ENCODE data around the gene PBRM1. TPM values are rescaled to one million over a fixed set of nuclear protein-coding genes. Genes with fewer than 3 reads are reported as not detected.

Gene PBRM1
- total RNA-seq, 1 experiment from 2014 or later = 4.4 TPM

DNA sequence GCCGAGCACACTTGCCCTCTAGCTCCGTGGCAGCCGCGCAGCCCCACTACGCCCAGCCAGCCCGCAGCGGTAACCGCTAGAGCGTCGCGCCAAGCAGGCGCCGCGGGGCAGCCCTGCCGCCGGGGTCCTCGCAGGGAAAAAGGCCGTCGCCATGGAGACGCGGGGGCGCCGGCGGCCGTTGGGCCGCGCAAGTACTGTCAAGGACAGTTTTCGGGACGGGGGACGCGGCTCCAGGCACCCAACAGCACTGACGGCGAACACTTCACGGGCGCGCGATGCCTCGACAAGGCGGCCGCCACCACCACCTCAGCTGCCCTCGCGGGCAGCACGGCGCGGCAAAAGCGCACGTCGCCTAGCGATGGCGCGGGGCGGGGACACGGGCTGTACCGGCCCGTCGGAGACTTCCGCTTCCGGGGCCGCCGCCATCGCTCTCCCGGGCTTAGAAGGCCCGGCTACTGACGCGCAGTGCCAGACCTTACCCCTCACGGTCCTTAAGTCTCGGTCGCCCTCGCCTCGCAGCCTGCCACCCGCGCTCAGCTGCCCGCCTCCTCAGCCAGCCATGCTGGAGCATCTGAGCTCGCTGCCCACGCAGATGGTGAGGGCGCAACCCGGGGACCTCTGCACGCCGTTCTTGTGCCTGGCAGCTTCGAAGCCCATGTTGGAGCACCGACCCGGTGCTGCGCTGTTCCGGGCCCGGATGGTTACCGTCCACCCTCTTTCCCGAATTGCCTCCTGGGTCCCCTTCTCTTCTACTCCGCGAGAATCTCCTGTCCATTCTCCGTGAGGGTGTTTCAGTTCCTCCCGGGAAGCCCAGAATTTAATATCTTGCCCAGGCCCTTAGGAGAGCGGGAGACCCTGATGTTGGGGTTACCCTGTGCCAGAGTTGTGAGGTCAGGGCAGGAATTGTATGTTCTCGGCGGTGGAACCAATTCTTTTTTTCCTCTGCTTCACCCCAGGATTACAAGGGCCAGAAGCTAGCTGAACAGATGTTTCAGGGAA, 20.3 kb upstream of the PBRM1 start, which contains the start of the genes GLT8D1 and SPCS1:
Gene GLT8D1, minus strand, starts transcription at position 104 of the 999 bp plus-strand sequence. CDS start 5,331 bp downstream, outside the sequence.
Gene SPCS1, plus strand, starts transcription at position 419 of the 999 bp plus-strand sequence. Its CDS starts 141 bp downstream, at position 560.
- DNase-seq (ENCODE audit: low read depth) = peak; percentile 83
- in situ Hi-C loops (cut with HindIII; ENCODE audit: low pct_unique_long_range_greater_than_20kb, low sequenced_read_pairs) = no loop called here

DNA sequence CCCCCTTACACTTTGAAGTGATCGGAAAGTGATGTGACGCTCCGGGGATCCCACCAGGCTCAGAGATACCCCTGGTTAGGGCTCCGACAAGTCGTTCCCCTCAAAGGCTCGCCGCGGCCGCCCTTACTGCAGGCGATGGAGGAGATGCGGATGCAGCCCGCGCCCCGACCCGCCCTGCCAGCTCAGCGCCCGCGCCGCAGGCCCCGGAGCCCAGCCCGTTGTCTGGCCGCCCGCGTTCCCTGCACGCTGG, 19.6 kb upstream of the PBRM1 start:
- in situ Hi-C loops (cut with HindIII; ENCODE audit: low pct_unique_long_range_greater_than_20kb, low sequenced_read_pairs) = no loop called here
- no peak for DNase-seq (ENCODE audit: low read depth)

DNA sequence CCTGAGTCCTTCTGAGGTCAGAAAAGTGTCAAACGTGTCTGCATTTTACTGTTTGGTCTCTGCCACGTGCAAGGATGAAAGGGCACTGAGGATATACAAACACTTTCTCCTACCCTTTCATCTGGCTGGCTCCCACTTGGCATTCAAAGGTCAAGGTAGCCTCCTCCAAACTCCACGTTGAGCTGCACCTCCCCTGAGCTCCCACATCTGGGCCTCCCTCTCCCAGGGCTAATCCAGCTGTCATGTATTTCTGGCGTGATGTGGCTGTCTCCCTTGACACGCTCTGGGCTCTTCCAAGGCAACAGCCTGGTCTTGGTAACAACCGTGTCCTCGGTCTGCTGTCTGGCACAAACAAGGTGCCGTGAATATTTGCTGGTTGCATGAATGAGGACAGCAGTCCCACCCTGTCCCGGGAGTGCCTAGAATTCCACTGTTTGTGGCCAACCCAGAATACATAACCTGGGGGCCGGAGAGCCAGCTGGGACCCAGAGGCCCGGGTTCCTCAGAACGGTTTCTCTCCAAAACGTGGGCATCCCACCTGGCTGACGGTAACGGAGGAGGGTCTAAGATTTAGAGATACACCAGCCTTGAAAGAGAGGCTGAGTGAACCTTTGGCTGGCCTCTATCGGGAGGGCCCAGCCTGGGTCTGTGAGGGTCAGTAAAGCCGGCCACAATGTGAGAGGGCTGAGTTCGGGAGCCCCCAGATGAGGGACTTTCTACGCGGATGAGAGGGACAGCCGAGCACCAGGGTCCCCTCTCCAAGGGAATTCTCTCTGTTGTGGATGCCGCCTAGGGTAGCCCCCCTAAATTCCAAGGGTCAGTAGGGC, 19.1 kb upstream of the PBRM1 start:
- DNase-seq (ENCODE audit: low read depth) = peak; percentile 39
- in situ Hi-C loops (cut with HindIII; ENCODE audit: low pct_unique_long_range_greater_than_20kb, low sequenced_read_pairs) = no loop called here

DNA sequence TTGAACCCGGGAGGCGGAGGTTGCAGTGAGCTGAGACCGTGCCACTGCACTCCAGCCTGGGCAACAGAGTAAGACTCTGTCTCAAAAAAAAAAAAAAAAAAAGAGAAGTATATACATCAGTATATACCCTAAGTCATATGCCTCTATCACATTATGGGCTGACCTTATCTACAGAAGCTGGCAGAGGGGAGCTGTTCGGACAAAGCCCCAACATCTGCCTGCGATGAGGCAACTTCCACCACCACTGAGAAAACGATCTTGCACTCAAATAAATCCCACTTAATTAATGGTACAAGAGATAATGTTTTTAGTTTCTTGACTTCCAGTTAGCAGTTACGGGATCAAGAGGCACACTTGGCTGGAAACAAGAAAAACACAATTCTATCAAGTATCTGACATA, 17.6 kb upstream of the PBRM1 start:
- in situ Hi-C loops (cut with HindIII; ENCODE audit: low pct_unique_long_range_greater_than_20kb, low sequenced_read_pairs) = no loop called here
- DNase-seq (ENCODE audit: low read depth) = no peak

DNA sequence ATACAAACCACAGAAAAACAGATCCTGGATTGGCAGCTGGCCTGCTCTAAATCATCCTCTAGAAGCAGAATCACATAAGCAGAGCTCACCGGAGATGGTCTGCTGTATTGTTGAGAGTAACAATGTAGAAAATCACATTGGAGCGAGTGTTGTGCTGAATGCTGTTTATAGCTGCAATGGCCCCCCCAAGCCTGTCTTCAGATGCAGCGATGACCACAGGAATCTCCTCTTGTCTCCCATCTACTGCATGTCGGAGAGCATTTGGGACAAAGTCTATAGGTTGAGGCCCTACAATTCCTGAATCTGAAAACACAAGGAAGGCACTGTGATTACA, 11.9 kb upstream of the PBRM1 start:
- in situ Hi-C loops (cut with HindIII; ENCODE audit: low pct_unique_long_range_greater_than_20kb, low sequenced_read_pairs) = no loop called here
- no peak for DNase-seq (ENCODE audit: low read depth)

DNA sequence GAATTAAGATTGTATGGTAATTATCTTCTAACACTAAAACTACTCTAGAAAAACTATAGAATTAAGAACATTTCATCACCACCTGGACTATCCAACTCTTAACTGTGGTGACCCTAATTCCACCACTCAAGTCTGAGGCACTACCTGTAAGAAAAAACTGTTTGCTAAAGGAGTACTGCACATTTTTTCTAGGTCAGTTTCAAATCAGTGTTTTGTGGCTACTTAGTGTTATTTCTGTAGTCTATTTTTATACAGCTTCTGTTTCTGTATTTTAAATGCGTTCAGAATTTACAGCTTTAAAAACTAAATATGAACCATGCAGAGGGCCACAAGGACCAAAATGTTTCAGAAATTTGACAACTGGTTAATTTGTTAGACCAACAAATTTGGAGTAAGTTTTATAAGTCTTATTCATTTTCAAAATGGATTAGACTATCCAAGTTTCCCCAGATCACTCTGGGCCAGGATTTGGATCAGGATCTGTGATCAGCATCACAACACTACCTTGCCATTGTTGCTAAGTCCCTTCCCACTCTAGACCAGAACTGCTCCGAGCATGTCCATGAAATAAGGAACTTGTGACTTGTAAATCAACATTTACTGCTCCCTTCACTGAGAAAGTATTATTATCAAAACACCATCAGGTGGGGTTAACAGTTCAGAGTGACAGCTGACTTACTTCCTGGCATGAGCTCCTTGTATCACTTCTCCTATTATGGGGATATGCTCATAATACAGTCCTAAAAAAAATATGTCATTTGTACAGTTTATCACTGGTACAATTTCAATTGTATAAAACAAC, 11.3 kb upstream of the PBRM1 start:
- DNase-seq (ENCODE audit: low read depth) = no peak
- in situ Hi-C loops (cut with HindIII; ENCODE audit: low pct_unique_long_range_greater_than_20kb, low sequenced_read_pairs) = no loop called here

DNA sequence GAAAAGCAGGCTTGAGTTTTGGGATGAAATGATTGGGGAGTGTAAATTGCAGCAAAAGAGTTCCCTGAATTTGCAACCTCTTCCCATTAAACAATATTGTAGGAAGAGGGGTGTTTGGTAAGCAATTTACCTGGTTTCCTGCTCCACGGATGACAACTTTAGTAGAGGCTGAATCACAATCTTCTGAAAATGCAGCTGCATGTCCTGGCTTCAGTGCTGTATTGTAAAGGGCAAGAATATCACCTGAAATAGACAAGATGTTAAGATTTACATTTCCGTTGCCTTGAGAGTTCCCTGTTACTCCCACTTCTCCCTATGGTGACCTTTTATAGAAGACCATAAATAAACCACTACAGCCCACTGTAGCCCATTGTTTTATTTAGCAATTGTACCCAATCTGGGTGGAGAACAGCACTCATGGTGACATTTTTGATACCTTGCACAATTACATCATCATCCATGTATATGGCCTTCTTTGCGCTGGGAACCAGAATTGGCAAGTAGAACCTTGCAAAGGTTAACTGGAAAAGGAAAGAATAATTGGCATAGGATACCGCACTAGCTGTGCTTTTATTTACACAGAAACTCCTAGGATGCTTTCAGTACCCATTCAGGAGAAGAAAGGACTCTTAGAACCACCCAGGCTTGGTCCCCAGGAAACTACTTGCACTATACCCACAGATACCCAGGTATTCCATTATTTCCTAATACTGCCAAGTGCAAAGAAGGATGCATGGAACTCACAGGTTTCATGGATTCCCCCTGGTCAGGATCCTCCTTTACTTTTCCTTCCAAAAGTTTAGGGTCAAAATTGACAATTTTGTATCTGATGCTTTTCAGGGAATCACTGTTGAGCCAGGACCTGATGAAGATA, 10.3 kb upstream of the PBRM1 start:
- in situ Hi-C loops (cut with HindIII; ENCODE audit: low pct_unique_long_range_greater_than_20kb, low sequenced_read_pairs) = no loop called here
- no peak for DNase-seq (ENCODE audit: low read depth)

DNA sequence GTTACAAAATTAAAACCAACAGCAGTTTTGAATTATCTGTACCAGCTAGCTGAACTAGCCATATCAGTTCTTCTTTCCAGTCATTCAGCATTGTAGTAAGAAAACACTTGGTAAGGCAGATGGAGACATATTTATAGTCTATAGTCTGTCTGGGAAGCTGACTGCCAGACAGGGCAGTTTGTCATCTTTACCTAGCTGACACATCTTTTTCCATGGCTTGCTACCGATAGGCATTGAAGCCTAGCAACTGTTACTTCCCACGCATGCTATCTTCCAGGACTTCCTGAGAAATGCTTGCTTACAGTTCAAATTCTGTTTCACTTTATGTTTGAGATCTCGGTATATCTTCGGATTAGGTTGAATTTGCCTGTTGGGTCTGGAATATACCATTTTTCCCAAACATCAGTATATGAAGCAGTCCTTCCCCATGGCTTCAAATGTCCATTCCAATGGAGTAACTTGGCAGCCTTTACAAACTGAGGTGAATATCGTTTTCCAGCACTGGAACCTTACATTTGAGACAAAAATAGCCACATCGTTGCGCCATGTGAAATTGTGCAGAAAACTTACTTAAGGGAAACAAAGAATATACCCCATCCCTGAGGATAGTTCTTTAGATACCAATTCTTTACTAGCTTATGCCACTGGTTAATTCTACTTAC, 8.9 kb upstream of the PBRM1 start:
- no peak for DNase-seq (ENCODE audit: low read depth)
- in situ Hi-C loops (cut with HindIII; ENCODE audit: low pct_unique_long_range_greater_than_20kb, low sequenced_read_pairs) = no loop called here

DNA sequence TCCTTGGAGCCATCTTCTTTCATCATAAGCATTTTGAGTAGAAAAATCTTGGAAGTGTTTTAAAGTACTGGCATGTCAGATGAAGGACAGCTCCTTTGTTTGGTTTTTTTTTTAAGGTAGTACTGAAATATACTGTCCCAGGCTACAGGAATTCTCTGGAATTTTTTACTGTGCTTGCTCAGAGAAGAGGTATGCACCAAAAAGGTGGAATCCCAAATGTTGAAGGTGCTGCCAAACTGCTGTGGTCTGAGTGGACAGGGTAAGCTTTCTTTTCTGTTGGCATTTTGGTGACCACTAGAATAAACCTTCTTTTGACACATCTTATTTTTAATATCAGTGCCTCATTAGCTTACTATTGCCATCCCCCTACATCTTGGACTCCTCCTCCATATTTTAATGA, 7.4 kb upstream of the PBRM1 start:
- no peak for DNase-seq (ENCODE audit: low read depth)
- in situ Hi-C loops (cut with HindIII; ENCODE audit: low pct_unique_long_range_greater_than_20kb, low sequenced_read_pairs) = no loop called here

DNA sequence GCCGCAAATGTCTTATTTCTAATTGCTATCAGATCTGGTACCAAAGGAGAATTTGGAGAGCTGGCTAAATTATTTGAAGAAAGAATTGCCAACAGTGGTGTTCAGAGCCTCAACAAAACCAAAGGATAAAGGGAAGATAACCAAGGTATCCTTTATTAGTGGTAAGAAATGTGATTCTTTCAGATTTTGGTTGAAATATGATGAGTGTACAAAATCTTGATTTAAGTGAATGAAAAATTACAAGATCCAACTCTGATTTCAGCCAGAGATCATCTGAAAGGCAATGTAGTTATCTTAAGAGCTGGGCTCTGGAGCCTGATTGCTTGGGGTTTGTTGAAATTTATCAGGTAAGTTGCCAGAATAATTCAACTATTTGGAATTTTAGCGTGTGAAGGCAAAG, 4.8 kb upstream of the PBRM1 start:
- DNase-seq (ENCODE audit: low read depth) = no peak
- in situ Hi-C loops (cut with HindIII; ENCODE audit: low pct_unique_long_range_greater_than_20kb, low sequenced_read_pairs) = no loop called here

DNA sequence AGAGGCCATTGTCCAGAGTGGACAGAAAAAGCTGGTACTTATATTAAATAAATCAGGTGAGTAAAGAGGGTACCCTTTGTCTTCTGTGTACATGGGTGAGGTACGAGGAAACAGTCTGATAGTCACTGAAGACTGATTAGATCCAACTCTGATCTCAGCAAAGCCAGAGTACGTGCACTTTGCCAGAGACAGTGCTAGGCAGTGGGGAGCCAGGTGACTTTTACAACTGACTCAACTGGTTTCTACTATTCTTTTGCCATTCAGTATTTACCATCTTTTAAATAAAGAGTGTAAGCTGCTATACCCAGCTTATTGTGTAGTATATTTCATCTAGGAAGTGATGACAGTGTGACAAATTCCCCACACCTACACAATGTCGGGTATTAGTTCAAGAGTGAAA, 3.4 kb upstream of the PBRM1 start:
- DNase-seq (ENCODE audit: low read depth) = no peak
- in situ Hi-C loops (cut with HindIII; ENCODE audit: low pct_unique_long_range_greater_than_20kb, low sequenced_read_pairs) = no loop called here

DNA sequence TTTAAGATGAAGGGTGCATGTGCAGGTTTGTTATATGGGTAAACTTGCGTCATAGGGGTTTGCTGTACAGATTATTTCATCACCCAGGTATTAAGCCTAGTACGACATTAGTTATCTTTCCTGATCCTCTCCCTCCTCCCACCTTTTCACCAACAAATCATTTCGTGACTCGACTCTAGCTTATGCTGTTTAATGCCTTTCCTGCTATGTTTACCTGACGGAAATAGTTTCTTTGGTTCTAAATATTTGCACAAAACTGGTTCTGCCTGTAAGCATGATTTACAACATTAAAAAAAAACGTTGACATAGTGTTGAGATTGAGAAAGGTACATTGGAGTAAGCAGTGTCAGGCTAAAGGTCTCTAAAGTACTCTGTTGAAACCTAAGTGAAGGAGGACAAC, 2.6 kb upstream of the PBRM1 start:
- in situ Hi-C loops (cut with HindIII; ENCODE audit: low pct_unique_long_range_greater_than_20kb, low sequenced_read_pairs) = no loop called here
- DNase-seq (ENCODE audit: low read depth) = no peak

DNA sequence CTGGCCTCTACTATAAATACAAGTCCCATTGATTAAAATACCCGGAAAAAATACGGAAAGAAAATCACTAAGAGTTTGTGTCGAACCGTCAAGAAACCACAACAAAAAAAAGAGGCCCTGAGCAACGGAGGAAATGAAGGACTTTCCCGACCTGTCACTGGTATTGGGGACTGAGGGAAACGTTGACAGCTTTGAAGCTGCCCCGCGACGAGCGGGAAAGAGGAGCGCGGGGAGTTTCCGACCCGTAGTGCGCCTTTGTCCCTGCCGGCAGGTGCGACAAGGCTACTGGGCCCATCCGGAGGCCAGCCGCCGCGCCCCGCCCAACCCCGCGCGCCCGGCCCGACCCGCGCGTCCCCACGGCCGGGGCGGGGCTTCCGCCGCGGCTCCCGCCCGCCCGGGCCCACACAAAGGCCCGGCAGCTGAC, 416 bp downstream of the PBRM1 start:
- DNase-seq (ENCODE audit: low read depth) = no peak
- in situ Hi-C loops (cut with HindIII; ENCODE audit: low pct_unique_long_range_greater_than_20kb, low sequenced_read_pairs) = no loop called here

DNA sequence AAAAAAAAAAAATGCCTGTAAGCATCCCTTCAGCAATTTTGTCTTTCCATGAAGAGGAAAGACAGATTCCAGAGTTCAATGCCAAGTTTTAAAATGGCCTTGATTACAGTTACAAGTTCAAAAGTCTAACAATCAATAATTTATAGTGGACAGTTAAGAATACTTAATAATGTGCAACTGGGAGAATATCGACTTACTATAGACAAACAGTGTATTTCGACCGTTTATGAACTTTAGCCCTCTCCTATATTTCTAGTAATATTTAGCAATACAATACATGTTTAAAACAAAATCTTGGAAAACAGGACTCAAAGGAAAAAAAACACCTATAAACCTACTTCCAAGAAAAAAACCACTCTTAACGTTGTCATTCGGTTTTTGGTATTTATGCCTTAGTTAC, 1.5 kb downstream of the PBRM1 start:
- in situ Hi-C loops (cut with HindIII; ENCODE audit: low pct_unique_long_range_greater_than_20kb, low sequenced_read_pairs) = no loop called here
- no peak for DNase-seq (ENCODE audit: low read depth)

DNA sequence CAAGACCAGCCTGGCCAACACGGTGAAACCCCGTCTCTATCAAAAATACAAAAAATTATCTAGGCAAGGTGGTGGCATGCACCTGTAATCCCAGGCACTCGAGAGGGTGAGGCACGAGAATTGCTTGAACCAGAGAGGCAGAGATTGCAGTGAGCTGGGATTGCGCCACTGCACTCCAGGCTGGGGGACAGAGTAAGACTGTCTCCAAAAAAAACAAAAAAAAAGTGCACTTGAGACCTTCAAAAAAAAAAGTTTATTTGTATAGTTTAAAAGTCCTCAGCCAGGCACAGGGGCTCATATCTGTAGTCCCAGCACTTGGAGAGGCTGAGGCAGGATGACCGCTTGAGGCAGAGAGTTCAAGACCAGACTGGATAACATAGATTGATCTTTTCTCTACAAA, 2.1 kb downstream of the PBRM1 start:
- no peak for DNase-seq (ENCODE audit: low read depth)
- in situ Hi-C loops (cut with HindIII; ENCODE audit: low pct_unique_long_range_greater_than_20kb, low sequenced_read_pairs) = no loop called here

DNA sequence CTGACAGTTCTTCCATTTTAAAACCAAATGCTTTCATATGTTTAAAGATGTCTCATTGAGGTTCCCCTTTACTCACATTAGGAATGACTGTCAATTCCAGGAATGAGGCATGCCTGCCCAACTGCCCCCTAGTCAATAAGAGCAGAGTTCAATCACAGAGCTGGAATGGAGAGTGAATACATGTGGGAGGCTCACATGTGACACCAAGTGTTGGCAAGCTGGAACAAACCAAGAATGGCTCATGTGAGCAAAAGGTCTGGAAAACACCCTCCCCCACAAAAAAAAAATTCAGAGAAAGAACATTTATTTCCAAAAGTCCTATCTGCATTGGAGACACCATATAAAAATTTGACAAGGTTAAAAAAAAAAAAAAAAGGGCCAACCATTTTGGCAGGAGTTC, 3.7 kb downstream of the PBRM1 start:
- in situ Hi-C loops (cut with HindIII; ENCODE audit: low pct_unique_long_range_greater_than_20kb, low sequenced_read_pairs) = no loop called here
- DNase-seq (ENCODE audit: low read depth) = peak; percentile 63

DNA sequence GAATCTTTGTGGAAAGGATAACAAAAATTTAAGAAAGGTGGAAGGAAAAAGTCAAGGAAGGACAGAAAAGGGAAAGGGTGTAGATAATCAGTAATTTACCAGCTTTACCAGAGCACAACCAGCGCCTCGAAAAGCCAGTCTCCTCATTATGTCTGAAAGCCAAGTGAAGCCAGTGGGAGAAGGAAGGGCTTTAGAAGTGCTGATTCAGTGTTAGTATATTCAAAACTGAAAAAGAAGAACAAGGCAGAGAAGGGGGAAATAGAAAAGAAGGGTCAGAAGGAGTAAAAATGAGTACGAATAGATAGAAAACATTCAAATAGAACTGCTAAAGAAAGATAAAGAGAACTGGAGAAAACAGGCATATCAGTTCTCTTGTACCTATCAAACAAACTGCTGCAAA, 4.1 kb downstream of the PBRM1 start:
- in situ Hi-C loops (cut with HindIII; ENCODE audit: low pct_unique_long_range_greater_than_20kb, low sequenced_read_pairs) = no loop called here
- no peak for DNase-seq (ENCODE audit: low read depth)
